Testis (tissue), 2 donors: ENCODE measurements around the gene TEX51.

Experiments
- POLR2A ChIP-seq: fragments of 450-650 bp; IDR thresholded peaks from one replicate; pipeline ENCODE4 v1.6.1; 2017; ENCODE audit warnings: antibody characterized with exemption, mild to moderate bottlenecking, moderate library complexity
- TF ChIP-seq, protein P1 (sequence below), 3 experiments: fragments of 450-650 bp in 2 of 3; fragments of 200-600 bp in 1 of 3; sonication (generic) in 1 of 3; IDR thresholded peaks; one replicate each; pipeline ENCODE4 v1.5.1; 2016 to 2019; ENCODE audit warnings: antibody characterized with exemption in 3 of 3, mild to moderate bottlenecking in 2 of 3, moderate library complexity in 1 of 3

DNA sequence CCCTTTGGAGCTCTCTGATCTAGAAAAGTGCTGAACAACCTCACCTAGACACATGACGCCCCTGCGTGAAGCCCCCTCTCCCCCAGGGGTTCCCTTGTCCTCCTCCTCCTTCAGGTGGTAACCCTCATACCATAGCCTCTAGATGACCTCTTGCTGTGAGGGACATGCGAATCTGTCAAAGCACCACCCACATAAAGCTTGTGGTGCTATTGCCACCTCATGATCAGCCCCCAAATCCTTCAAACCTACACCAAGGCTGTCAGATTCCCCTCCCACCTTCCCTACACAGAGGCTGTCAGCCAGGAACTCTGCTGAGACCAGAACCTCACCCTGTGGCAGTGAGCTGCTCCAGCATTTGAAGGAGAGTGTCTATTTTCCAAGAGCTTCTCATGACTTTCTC lies 43.1 kb upstream of the TEX51 start:
- no peak for TF ChIP-seq POLR2A
- TF ChIP-seq, protein P1, sequence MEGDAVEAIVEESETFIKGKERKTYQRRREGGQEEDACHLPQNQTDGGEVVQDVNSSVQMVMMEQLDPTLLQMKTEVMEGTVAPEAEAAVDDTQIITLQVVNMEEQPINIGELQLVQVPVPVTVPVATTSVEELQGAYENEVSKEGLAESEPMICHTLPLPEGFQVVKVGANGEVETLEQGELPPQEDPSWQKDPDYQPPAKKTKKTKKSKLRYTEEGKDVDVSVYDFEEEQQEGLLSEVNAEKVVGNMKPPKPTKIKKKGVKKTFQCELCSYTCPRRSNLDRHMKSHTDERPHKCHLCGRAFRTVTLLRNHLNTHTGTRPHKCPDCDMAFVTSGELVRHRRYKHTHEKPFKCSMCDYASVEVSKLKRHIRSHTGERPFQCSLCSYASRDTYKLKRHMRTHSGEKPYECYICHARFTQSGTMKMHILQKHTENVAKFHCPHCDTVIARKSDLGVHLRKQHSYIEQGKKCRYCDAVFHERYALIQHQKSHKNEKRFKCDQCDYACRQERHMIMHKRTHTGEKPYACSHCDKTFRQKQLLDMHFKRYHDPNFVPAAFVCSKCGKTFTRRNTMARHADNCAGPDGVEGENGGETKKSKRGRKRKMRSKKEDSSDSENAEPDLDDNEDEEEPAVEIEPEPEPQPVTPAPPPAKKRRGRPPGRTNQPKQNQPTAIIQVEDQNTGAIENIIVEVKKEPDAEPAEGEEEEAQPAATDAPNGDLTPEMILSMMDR (IDR thresholded peaks at IDR 0.05): no peak
